Measurements from ENCODE around the gene EVPL. TPM values are rescaled to one million over a fixed set of nuclear protein-coding genes. Genes with fewer than 3 reads are reported as not detected.

EVPL gene
- total RNA-seq, 3 donors from 2014 or later (not counting 1 experiment from before 2014, with no cell fraction given), result 0.94 to 1.2 TPM; not detected in 1

DNA sequence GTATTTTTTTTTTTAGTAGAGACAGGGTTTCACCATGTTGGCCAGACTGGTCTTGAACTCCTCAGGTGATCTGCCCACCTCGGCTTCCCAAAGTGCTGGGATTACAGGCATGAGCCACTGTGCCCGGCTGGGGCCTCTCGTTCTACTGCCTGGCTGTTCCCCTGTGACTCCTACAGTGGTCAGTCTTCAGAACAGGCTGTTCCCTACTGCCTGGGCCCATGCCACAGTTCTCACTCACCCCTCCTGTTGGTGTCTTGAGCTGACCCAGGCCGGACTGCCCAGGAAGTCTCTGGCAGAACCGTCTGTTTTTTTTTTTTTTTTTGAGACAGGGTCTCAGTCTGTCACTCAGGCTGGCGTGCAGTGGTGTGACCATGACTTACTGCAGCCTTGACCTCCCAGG is 23.2 kb downstream of the EVPL start:
- DNase-seq (no peak), ATAC-seq (no peak)
- TF ChIP-seq, protein P1, sequence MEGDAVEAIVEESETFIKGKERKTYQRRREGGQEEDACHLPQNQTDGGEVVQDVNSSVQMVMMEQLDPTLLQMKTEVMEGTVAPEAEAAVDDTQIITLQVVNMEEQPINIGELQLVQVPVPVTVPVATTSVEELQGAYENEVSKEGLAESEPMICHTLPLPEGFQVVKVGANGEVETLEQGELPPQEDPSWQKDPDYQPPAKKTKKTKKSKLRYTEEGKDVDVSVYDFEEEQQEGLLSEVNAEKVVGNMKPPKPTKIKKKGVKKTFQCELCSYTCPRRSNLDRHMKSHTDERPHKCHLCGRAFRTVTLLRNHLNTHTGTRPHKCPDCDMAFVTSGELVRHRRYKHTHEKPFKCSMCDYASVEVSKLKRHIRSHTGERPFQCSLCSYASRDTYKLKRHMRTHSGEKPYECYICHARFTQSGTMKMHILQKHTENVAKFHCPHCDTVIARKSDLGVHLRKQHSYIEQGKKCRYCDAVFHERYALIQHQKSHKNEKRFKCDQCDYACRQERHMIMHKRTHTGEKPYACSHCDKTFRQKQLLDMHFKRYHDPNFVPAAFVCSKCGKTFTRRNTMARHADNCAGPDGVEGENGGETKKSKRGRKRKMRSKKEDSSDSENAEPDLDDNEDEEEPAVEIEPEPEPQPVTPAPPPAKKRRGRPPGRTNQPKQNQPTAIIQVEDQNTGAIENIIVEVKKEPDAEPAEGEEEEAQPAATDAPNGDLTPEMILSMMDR (IDR thresholded peaks at IDR 0.05), result no peak
- H3K36me3 Mint-ChIP-seq, result no peaks in the 10 kb centered on the region
- no peak overlapping the region for H3K27ac Mint-ChIP-seq
- Histone ChIP-seq H3K36me3 (ENCODE audit: control insufficient read depth, insufficient read depth, low read length) (peaks cover 5% of the 10 kb centered on the region), H3K4me1 (ENCODE audit: control insufficient read depth, insufficient read depth, low read length) (no peaks in the 10 kb centered on the region), H3K27me3 (ENCODE audit: control insufficient read depth, insufficient read depth, low read length) (no peaks in the 10 kb centered on the region), H3K27ac (ENCODE audit: low read length) (no peak overlapping the region), H3K4me3 (ENCODE audit: low read length) (no peak overlapping the region), H3K9me3 (ENCODE audit: control insufficient read depth, insufficient read depth, low read length) (no peaks in the 10 kb centered on the region)
- no peaks in the 10 kb centered on the region for H3K4me1 Mint-ChIP-seq
- intact Hi-C loops (cut with micrococcal nuclease), result no loop called here
- no peak overlapping the region for H3K4me3 Mint-ChIP-seq
- H3K27me3 Mint-ChIP-seq (ENCODE audit: low read depth in 2 of 2), result no peaks in the 10 kb centered on the region
- WGBS (ENCODE audit: insufficient coverage), result 83% methylated on average over 6 of the region's 6 CpGs
- H3K9me3 Mint-ChIP-seq, result no peaks in the 10 kb centered on the region

DNA sequence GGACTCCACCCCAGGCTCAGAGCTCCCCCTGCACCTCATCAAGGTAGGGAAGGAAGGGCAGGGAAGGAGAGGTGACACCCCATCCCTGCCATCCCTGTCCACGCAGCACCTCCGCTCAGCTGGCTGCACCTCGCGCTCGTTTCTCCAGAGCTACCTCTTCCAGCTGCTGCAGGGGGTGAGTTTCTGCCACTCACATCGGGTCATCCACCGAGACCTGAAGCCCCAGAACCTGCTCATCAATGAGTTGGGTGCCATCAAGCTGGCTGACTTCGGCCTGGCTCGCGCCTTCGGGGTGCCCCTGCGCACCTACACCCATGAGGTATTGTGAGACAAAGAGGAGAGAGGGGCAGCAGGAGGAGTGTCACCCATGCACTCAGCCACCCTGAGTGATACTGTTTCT is 25.0 kb downstream of the EVPL start:
- no peaks in the 10 kb centered on the region for H3K9me3 Mint-ChIP-seq
- Histone ChIP-seq H3K27me3 (ENCODE audit: control insufficient read depth, insufficient read depth, low read length) (no peaks in the 10 kb centered on the region), H3K4me3 (ENCODE audit: low read length) (no peak overlapping the region), H3K36me3 (ENCODE audit: control insufficient read depth, insufficient read depth, low read length) (peaks cover 5% of the 10 kb centered on the region), H3K9me3 (ENCODE audit: control insufficient read depth, insufficient read depth, low read length) (no peaks in the 10 kb centered on the region), H3K4me1 (ENCODE audit: control insufficient read depth, insufficient read depth, low read length) (peaks cover 5% of the 10 kb centered on the region), H3K27ac (ENCODE audit: low read length) (no peak overlapping the region)
- TF ChIP-seq, protein P1 (IDR thresholded peaks at IDR 0.05), result no peak
- no peaks in the 10 kb centered on the region for H3K36me3 Mint-ChIP-seq
- WGBS (ENCODE audit: insufficient coverage), result 97% methylated on average over 12 of the region's 12 CpGs
- DNase-seq (no peak), ATAC-seq (no peak)
- peaks cover 5 to 7% of the 10 kb centered on the region in 2 donors for H3K4me1 Mint-ChIP-seq
- H3K27me3 Mint-ChIP-seq (ENCODE audit: low read depth in 2 of 2), result no peaks in the 10 kb centered on the region
- no peak overlapping the region for H3K4me3 Mint-ChIP-seq
- no peak overlapping the region for H3K27ac Mint-ChIP-seq
- intact Hi-C loops (cut with micrococcal nuclease), result no loop called here

DNA sequence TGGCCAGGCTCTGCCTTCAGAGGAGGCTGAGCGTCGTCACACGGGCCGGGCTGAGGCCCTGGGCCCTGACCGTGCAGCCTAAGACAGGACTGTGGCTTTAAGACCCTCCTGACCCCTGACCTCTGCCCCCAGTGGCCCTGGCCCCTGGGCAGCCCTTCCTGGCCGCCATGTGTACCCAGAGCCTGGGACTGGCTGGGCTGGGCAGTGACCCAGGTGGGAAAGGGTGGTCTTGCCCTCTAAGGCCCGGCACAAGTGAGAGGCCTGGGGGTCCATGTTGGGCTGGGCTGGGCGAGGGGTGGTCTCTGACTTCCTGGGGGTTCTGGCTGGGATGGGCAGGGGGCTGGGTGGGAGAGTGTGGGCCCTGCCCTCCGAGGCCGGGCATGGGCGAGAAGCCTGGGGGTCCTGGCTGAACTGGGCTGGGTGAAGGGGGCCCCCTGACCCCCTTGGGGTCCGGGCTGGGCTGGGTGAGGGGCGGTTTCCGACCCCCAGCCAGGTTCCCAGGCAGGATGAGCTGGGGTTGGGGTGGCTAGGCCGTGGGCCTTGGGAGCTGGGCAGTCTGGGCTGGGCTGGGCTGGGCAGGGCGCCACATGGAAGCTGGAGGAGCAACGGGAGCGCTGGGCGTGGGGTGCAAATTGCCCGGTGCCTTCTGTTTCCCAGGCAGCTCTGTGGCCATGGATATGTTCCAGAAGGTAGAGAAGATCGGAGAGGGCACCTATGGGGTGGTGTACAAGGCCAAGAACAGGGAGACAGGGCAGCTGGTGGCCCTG is 26.2 kb downstream of the EVPL start, which contains the start of gene CDK3:
TSS of gene CDK3 (plus strand) at position 101 of the 767 bp plus-strand sequence. CDS start at position 672, 571 bp downstream.
- H3K9me3 Mint-ChIP-seq, result no peaks in the 10 kb centered on the region
- TF ChIP-seq, protein P1 (IDR thresholded peaks at IDR 0.05), result peak; percentile 28
- no peaks in the 10 kb centered on the region for H3K36me3 Mint-ChIP-seq
- WGBS (ENCODE audit: insufficient coverage), result 93% methylated on average over 21 of the region's 21 CpGs
- no peak within 1 kb of the TSS for H3K4me3 Mint-ChIP-seq
- no peaks in the 10 kb centered on the region for H3K27me3 ChIP-seq (ENCODE audit: control insufficient read depth, insufficient read depth, low read length)
- H3K4me1 ChIP-seq (ENCODE audit: control insufficient read depth, insufficient read depth, low read length), result peaks cover 11% of the 10 kb centered on the region
- no peak for DNase-seq
- intact Hi-C loops (cut with micrococcal nuclease), result no loop called here
- H3K4me1 Mint-ChIP-seq, result peaks cover 10 to 11% of the 10 kb centered on the region in 2 donors
- peaks cover 5% of the 10 kb centered on the region for H3K36me3 ChIP-seq (ENCODE audit: control insufficient read depth, insufficient read depth, low read length)
- no peak within 1 kb of the TSS for H3K4me3 ChIP-seq (ENCODE audit: low read length)
- no peaks in the 10 kb centered on the region for H3K9me3 ChIP-seq (ENCODE audit: control insufficient read depth, insufficient read depth, low read length)
- ATAC-seq, result no peak
- H3K27ac ChIP-seq (ENCODE audit: low read length), result no peak within 1 kb of the TSS
- H3K27me3 Mint-ChIP-seq (ENCODE audit: low read depth in 2 of 2), result no peaks in the 10 kb centered on the region
- H3K27ac Mint-ChIP-seq, result no peak within 1 kb of the TSS

Measured in natural killer cell (primary cell).